NCI-H345 treated with DMSO at 0.1 percent for 48 hours (cell line): Measurements from ENCODE around the gene RTL10.

ENCODE experiments used
- DNase-seq: peaks from one replicate; lab custom pipeline; 2025; ENCODE audit not compliant: unreplicated experiment; lab: John Stamatoyannopoulos, UW

The RTL10 gene

GRCh38 chr22:19811811-19812771, 42.6 kb downstream of the RTL10 start:
- no peak for DNase-seq

DNA sequence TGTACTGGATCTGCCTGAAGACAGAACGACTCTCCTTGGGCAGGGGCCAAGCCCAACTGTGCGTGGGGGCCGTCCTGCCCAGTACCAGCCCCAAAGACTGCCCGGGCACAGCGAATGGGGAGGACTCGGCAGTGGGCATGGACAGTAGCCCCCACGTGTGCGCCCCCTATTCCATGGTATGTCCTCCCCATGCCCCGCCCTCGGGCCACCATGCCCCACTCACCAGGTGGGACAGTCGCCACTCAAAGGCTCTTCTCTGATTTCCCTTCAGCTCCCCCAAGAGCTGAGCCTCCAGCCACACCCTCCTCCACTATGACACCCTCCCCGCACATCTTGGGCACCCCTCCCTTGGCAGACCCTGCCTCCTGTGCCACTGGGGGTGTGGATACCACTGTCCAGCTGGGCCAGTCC, 43.5 kb downstream of the RTL10 start:
- no peak for DNase-seq

DNA sequence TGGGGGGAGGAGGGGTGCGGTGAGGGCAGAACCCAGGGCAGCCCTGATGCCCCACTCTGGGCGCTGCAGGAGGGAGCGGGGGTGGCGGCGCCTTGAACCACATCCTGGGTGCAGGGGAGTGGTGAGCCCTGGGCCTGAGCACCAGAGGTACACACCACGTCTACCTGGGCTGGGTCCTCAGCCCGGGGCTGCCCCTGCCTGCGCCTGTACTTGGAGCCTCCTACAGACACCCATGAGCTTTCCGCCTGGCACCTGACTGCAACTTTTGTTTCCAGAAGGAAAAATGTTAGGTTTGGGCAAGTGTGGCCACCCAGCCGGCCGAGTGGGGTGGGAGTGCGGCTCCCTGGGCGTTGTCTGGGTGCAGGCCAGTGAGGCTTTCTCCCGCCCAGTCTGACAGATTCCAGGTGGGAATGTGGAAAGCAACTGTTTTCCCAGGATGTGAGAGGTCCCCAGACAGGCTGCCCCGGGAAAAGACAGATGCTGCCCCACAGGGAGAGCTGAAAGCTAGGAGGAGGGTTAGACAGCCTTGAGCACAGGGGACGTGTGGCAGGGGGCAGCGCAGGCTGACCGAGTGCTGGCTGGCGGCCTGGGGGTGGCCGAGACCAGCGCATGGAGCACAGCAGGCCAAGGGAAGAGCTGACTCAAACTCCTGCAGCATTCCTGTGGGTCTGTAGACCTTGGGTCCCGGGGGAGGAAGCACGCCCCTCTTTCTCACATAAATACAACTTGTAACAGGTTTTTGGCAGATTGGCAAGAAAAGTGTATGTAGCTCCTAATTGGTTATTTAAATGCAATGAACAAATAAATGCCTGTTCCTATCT, 44.1 kb downstream of the RTL10 start:
- DNase-seq, result no peak

- DNase-seq, result no peak
Measured at GRCh38 chr22:19809741-19810140, 44.9 kb downstream of the RTL10 start.

- no peak for DNase-seq
Measured at GRCh38 chr22:19808873-19809478, 45.7 kb downstream of the RTL10 start.

- DNase-seq, result no peak
Measured at GRCh38 chr22:19807914-19808872, 46.5 kb downstream of the RTL10 start.

DNA sequence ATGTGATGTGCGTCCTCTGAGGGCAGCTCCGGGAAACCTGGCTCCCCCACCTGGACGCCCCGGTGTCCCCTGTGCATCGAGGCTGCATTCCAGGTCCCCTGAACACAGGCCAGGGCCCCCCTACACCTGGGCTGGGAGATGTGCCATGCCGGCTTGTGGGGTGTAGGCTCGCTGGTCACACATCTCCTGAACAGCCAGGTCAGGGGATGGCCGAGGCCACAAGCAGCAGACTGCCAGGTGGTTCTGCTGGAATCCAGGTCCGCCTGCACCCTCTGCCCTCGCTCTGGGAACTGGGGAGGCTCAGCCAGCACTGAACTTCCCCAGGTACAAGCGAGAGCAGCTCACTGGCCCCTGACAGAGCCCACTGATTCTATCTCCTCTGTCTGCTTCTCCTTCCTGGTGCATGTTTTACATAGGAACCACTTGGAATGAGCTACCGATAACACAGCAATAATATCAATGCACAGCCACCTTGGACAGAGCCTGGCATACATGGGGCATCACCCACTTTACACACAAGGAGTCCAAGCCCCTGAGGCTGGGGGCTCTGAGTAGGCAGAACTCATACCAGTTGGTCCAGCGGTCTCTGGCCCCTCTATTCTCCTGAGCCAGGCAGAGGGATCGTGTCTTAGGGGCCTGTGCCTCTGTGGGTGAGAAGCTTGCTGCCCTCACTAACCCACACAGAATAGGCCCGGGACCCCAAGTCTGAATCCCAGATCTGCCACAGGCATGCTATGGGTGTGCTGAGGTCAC, 47.3 kb downstream of the RTL10 start:
- DNase-seq, result no peak

GRCh38 chr22:19806213-19807160, 48.2 kb downstream of the RTL10 start:
- peak; percentile 0 for DNase-seq

DNA sequence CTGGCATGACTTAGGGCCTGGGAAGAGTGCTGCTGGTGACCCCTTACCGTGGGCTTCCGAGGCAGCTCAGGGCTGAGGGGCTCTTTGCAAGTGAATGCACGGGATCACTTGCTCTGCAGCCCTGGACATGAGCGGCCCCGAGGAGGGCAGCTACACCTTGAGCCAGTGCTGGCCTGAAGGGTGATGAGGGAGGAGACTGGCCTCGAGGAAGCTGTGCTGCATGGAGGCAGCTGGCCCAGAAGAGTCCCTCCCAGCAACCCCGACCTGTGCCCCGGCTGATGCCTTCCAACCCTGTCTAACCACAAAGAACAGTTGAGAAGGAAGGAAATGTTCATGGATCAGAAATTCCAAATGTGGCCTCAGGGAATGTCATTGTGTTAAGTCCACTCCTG, 48.9 kb downstream of the RTL10 start:
- no peak for DNase-seq
